HEK293T (cell line): Measurements from ENCODE around the gene MFSD11.

Source experiments
- ARNT ChIP-seq: fragments of 450-650 bp; IDR thresholded peaks from 2 replicates; pipeline ENCODE4 v1.6.1; 2017; ENCODE audit warnings: mild to moderate bottlenecking
- BHLHE40 ChIP-seq: fragments of 450-650 bp; IDR thresholded peaks from 2 replicates; pipeline ENCODE4 v1.6.1; 2016; ENCODE audit warnings: mild to moderate bottlenecking, moderate library complexity, borderline replicate concordance
- FOXA1 ChIP-seq: fragments of 450-650 bp; IDR thresholded peaks from 2 replicates; pipeline ENCODE4 v1.6.1; 2016; ENCODE audit warnings: mild to moderate bottlenecking
- HDGF ChIP-seq: fragments of 450-650 bp; IDR thresholded peaks from 2 replicates; pipeline ENCODE4 v1.6.1; 2017; ENCODE audit warnings: antibody characterized with exemption, borderline replicate concordance
- LEF1 ChIP-seq: fragments of 450-650 bp; IDR thresholded peaks from 2 replicates; pipeline ENCODE4 v1.6.1; 2017; ENCODE audit warnings: mild to moderate bottlenecking, borderline replicate concordance
- PKNOX1 ChIP-seq: fragments of 450-650 bp; IDR thresholded peaks from 2 replicates; pipeline ENCODE4 v1.6.1; 2016
- SP1 ChIP-seq: fragments of 450-650 bp; IDR thresholded peaks from 2 replicates; pipeline ENCODE4 v1.6.1; 2017
- SUZ12 ChIP-seq: fragments of 450-650 bp; IDR thresholded peaks from 2 replicates; pipeline ENCODE4 v1.6.1; 2016; ENCODE audit warnings: mild to moderate bottlenecking
- TARDBP ChIP-seq: fragments of 450-650 bp; IDR thresholded peaks from 2 replicates; pipeline ENCODE4 v1.6.1; 2016
- ZNF384 ChIP-seq: fragments of 450-650 bp; IDR thresholded peaks from 2 replicates; pipeline ENCODE4 v1.6.1; 2016

GRCh38 chr17:76715496-76715830 is 22.5 kb upstream of the MFSD11 start:
- TF ChIP-seq FOXA1 (no peak), PKNOX1 (no peak), SUZ12 (no peak), BHLHE40 (no peak), HDGF (no peak), ARNT (no peak), SP1 (no peak), TARDBP (no peak), LEF1 (no peak), ZNF384 (no peak)
